K562 (cell line): ENCODE results near the gene RBMS3. TPM values are rescaled to one million over a fixed set of nuclear protein-coding genes. Genes with fewer than 3 reads are reported as not detected.

Experiments
- ATAC-seq: fragments of 200-7000 bp; cut with Tn5 transposase; 3 replicates; pipeline ENCODE4 v1.9.1; 2020; ENCODE audit warnings: moderate library complexity
- BruUV-seq: library from RNA; stranded (reverse); fragments of 400-500 nt; replicated peaks from 2 replicates; lab custom pipeline; 2021; lab: Mats Ljungman, UMichigan
- CTCF ChIA-PET: fragments of 300-600 bp; formaldehyde crosslinking; extraction: SDS; loops from one replicate; lab custom pipeline; 2021; ENCODE audit warnings: low intra/inter-chr PET ratio; lab: Yijun Ruan, JAX
- POLR2A ChIA-PET: fragments of 300-600, 350-650 bp; sonication (Branson Sonifier 250); formaldehyde crosslinking; extraction: SDS; loops from one replicate; lab custom pipeline; 2021; ENCODE audit warnings: antibody characterized with exemption, inconsistent platforms; lab: Yijun Ruan, JAX
- DNase-seq, 4 experiments: peaks; one replicate each; pipeline versions ENCODE4 v3.0.0 to v3.0.0-alpha.2; 2011 to 2018; ENCODE audit warnings: low spot score in 3 of 4, mixed read lengths in 3 of 4; ENCODE audit errors: extremely low read depth in 1 of 4
- FAIRE-seq: peaks from 2 replicates; lab custom pipeline; 2011; peaks lifted over from hg19 to GRCh38; lab: Jason Lieb, UNC
- H2AFZ ChIP-seq: 2 replicates; pipeline ENCODE4 v1.6.0; 2011; ENCODE audit warnings: low read depth, low read length, control low read depth, inconsistent platforms
- H3K27ac ChIP-seq: fragments of 200-600 bp; 3 replicates; pipeline ENCODE4 v1.8.0; 2011; ENCODE audit warnings: low read depth, mild to moderate bottlenecking, control low read depth, inconsistent platforms, low read length, moderate library complexity, mixed read lengths; ENCODE audit errors: extremely low read depth
- H3K27me3 ChIP-seq, 2 experiments: fragments of 300-600 bp in 1 of 2; 2 replicates in 1 of 2; 3 replicates in 1 of 2; pipeline versions ENCODE4 v1.6.0 to v1.8.0; 2011; ENCODE audit warnings: inconsistent platforms in 2 of 2, low read length in 2 of 2, mild to moderate bottlenecking in 1 of 2, mixed read lengths in 1 of 2, moderate library complexity in 1 of 2; ENCODE audit not compliant: control insufficient read depth in 2 of 2, insufficient read depth in 2 of 2
- H3K36me3 ChIP-seq: fragments of 300-600 bp; 3 replicates; pipeline ENCODE4 v1.8.0; 2011; ENCODE audit warnings: mild to moderate bottlenecking, low read length, inconsistent platforms; ENCODE audit not compliant: control insufficient read depth, insufficient read depth
- H3K4me1 ChIP-seq, 2 experiments: fragments of 200-600 bp in 1 of 2; replicated peaks in 1 of 2; 2 replicates in 1 of 2; 3 replicates in 1 of 2; pipeline versions ENCODE4 v1.5.1 to v1.8.0; 2011; ENCODE audit warnings: inconsistent platforms in 2 of 2, low read length in 2 of 2, mild to moderate bottlenecking in 1 of 2, mixed read lengths in 1 of 2, moderate library complexity in 1 of 2; ENCODE audit not compliant: control insufficient read depth in 2 of 2, insufficient read depth in 2 of 2
- H3K4me2 ChIP-seq: 2 replicates; pipeline ENCODE4 v1.6.1; 2011; ENCODE audit warnings: low read length, control low read depth, inconsistent platforms, mixed read lengths; ENCODE audit not compliant: insufficient read depth
- H3K4me3 ChIP-seq: fragments of 200-600 bp; sonication (generic), shearing (Covaris generic); 2 replicates; pipeline ENCODE4 v1.5.1; 2016; ENCODE audit warnings: control low read depth, inconsistent platforms
- H3K79me2 ChIP-seq: fragments of 200-600 bp; 3 replicates; pipeline ENCODE4 v1.8.0; 2011; ENCODE audit warnings: low read length, inconsistent platforms; ENCODE audit not compliant: control insufficient read depth, insufficient read depth
- H3K9ac ChIP-seq, 2 experiments: 2 replicates each; pipeline versions ENCODE4 v1.6.0 to v1.6.1; 2011; ENCODE audit warnings: low read depth in 2 of 2, low read length in 2 of 2, control low read depth in 1 of 2, inconsistent platforms in 1 of 2, mild to moderate bottlenecking in 1 of 2, mixed read lengths in 1 of 2; ENCODE audit not compliant: insufficient read depth in 1 of 2
- H3K9me1 ChIP-seq: one replicate; pipeline ENCODE4 v1.6.0; 2011; ENCODE audit warnings: inconsistent platforms, mild to moderate bottlenecking, low read length, moderate library complexity; ENCODE audit not compliant: control insufficient read depth, insufficient read depth
- H3K9me3 ChIP-seq: replicated peaks from 2 replicates; pipeline ENCODE4 v1.5.1; 2011; ENCODE audit warnings: low read depth, low read length, inconsistent platforms; ENCODE audit not compliant: control insufficient read depth, insufficient read depth
- H4K20me1 ChIP-seq: replicated peaks from 2 replicates; pipeline ENCODE4 v1.6.1; 2011; ENCODE audit warnings: low read length, inconsistent platforms, mixed read lengths; ENCODE audit not compliant: control insufficient read depth, insufficient read depth
- DPF2 ChIP-seq: fragments of 450-650 bp; IDR thresholded peaks from 2 replicates; pipeline ENCODE4 v1.6.1; 2016
- EP300 ChIP-seq: IDR thresholded peaks from 2 replicates; pipeline ENCODE4 v1.6.1; 2012; ENCODE audit warnings: low read length, improper control_type of control experiment
- ID3 ChIP-seq, 2 experiments: fragments of 250-450 bp in 1 of 2; fragments of 450-650 bp in 1 of 2; sonication (Bioruptor Pico) in 1 of 2; IDR thresholded peaks; 2 replicates each; pipeline versions ENCODE4 v1.6.1 to v1.8.0; 2016 to 2021; ENCODE audit warnings: mild to moderate bottlenecking in 2 of 2, moderate library complexity in 2 of 2, missing compliant biosample characterization in 1 of 2, missing genetic modification characterization in 1 of 2
- MCM5 ChIP-seq: fragments of 450-650 bp; IDR thresholded peaks from 2 replicates; pipeline ENCODE4 v1.6.1; 2016; ENCODE audit warnings: low read depth
- NFIX ChIP-seq: fragments of 250-450 bp; sonication (Bioruptor Pico); IDR thresholded peaks from 2 replicates; pipeline ENCODE4 v1.4.0; 2020; ENCODE audit warnings: low read depth, mild to moderate bottlenecking, moderate library complexity
- PRDM10 ChIP-seq: fragments of 450-650 bp; IDR thresholded peaks from 2 replicates; pipeline ENCODE4 v1.6.1; 2018; ENCODE audit not compliant: partially characterized antibody
- RFX1 ChIP-seq: fragments of 450-650 bp; IDR thresholded peaks from 2 replicates; pipeline ENCODE4 v1.6.1; 2016; ENCODE audit warnings: mild to moderate bottlenecking, moderate library complexity
- SMAD1 ChIP-seq: fragments of 150-350 bp; IDR thresholded peaks from 2 replicates; pipeline ENCODE4 v1.6.1; 2014; ENCODE audit warnings: low read length, low read depth; ENCODE audit not compliant: partially characterized antibody
- TAF15 ChIP-seq: fragments of 200-400 bp; formaldehyde crosslinking; IDR thresholded peaks from 2 replicates; pipeline ENCODE4 v1.6.1; 2017; ENCODE audit warnings: mild to moderate bottlenecking, low read depth, low read length, moderate library complexity
- TRIM24 ChIP-seq, 2 experiments: fragments of 450-650 bp; IDR thresholded peaks; 2 replicates each; pipeline ENCODE4 v1.6.1; 2016
- ZNF121 ChIP-seq: sonication (generic); formaldehyde crosslinking; conservative IDR thresholded peaks from 2 replicates; pipeline ENCODE4 v1.8.0; 2022; ENCODE audit warnings: missing genetic modification reagents
- ZNF140 ChIP-seq: fragments of 250-450 bp; sonication (Bioruptor Pico); IDR thresholded peaks from 2 replicates; pipeline ENCODE4 v1.8.0; 2021; ENCODE audit warnings: moderate library complexity, mild to moderate bottlenecking, inconsistent platforms
- WGBS: fragments of 100-300 bp; shearing (Covaris generic); methylation state at CpG from one replicate; pipeline ENCODE4 v1.1.6; 2016; ENCODE audit warnings: low coverage, mixed read lengths; ENCODE audit not compliant: insufficient coverage; ENCODE audit errors: missing lambda C conversion rate; 5-methylcytosine and 5-hydroxymethylcytosine counted together
- in situ Hi-C: fragments of 300-500 bp; cut with MboI; formaldehyde crosslinking; loops from 4 replicates; pipeline ENCODE4 v1.15.0; 2018; ENCODE audit warnings: inconsistent platforms, mixed read lengths
- intact Hi-C: fragments of 100-400 bp; cut with micrococcal nuclease; formaldehyde crosslinking; loops from 2 replicates; pipeline ENCODE4 v1.14.2; 2022
- polyA plus RNA-seq, 8 experiments: library from polyadenylated mRNA; depleted of rRNA in 4 of 8; stranded (reverse) in 5 of 8; unstranded in 3 of 8; fragments of >200 nt; fragmentation: Nextera tagmentation in 2 of 8; fragmentation: Illumina TruSeq in 1 of 8; extraction: Ambion mirVana in 2 of 8; extraction: Trizol in 1 of 8; gene quantifications; 2 replicates each; pipeline versions ENCODE4 v1.2.1 to v1.2.3, GENCODE V29; 2011 to 2014; ENCODE audit warnings: inconsistent platforms in 1 of 8, missing spikeins in 1 of 8
- total RNA-seq, 7 experiments: library from RNA; depleted of rRNA in 6 of 7; stranded (reverse); fragments of >200 nt in 6 of 7; fragmentation: Illumina TruSeq in 2 of 7; extraction: Trizol in 2 of 7; gene quantifications; 2 replicates each; pipeline versions ENCODE4 v1.2.1 to v1.2.3, GENCODE V29; 2011 to 2021; ENCODE audit warnings: low replicate concordance in 1 of 7
- TF ChIP-seq, protein P1 (sequence below): fragments of 450-650 bp; formaldehyde crosslinking; IDR thresholded peaks from 2 replicates; pipeline ENCODE4 v1.4.0; 2020; ENCODE audit warnings: mild to moderate bottlenecking

Gene RBMS3
- total and polyA plus RNA-seq, 9 of the 15 experiments (the other 6 are each of a cell fraction or from before 2014, with no cell fraction given) = 0.20 TPM; not detected in 8

GRCh38 chr3:29319262-29319661 is 38.4 kb downstream of the RBMS3 start:
- H2AFZ ChIP-seq = no peak overlapping the region
- TF ChIP-seq EP300 = no peak
- no peak for TF ChIP-seq RFX1
- no peak for TF ChIP-seq DPF2
- TF ChIP-seq, all 486 proteins: peak for 0
- H3K4me3 ChIP-seq = no peak overlapping the region
- ChIA-PET CTCF (no interaction called here), POLR2A (no interaction called here)
- H3K27ac ChIP-seq = no peak overlapping the region
- in situ Hi-C loops (no loop called here), intact Hi-C loops (no loop called here)
- H3K9me1 ChIP-seq = no peaks in the 10 kb centered on the region
- no peak overlapping the region for H3K4me2 ChIP-seq
- DNase-seq (no peak), FAIRE-seq (no peak), ATAC-seq (no peak)
- no peak overlapping the region for H3K9ac ChIP-seq
- H3K4me1 ChIP-seq = no peaks in the 10 kb centered on the region
- no peaks in the 10 kb centered on the region for H4K20me1 ChIP-seq
- no peaks in the 10 kb centered on the region for H3K9me3 ChIP-seq
- H3K36me3 ChIP-seq = no peaks in the 10 kb centered on the region
- WGBS = 0% methylated on average over 4 of the region's 4 CpGs
- H3K79me2 ChIP-seq = no peaks in the 10 kb centered on the region
- BruUV-seq = no TSS peak
- H3K27me3 ChIP-seq = no peaks in the 10 kb centered on the region

- ChIA-PET POLR2A (no interaction called here), CTCF (no interaction called here)
- intact Hi-C loops (no loop called here), in situ Hi-C loops (no loop called here)
- Histone ChIP-seq H3K4me1 (no peaks in the 10 kb centered on the region), H3K9me1 (no peaks in the 10 kb centered on the region), H2AFZ (no peak overlapping the region), H3K9ac (no peak overlapping the region), H3K36me3 (no peaks in the 10 kb centered on the region), H4K20me1 (no peaks in the 10 kb centered on the region), H3K27ac (no peak overlapping the region), H3K27me3 (no peaks in the 10 kb centered on the region), H3K9me3 (no peaks in the 10 kb centered on the region), H3K79me2 (no peaks in the 10 kb centered on the region), H3K4me2 (no peak overlapping the region), H3K4me3 (no peak overlapping the region)
- ATAC-seq (no peak), DNase-seq (no peak), FAIRE-seq (no peak)
- 0% methylated on average over 2 of the region's 2 CpGs for WGBS
- BruUV-seq = no TSS peak
- no peak for TF ChIP-seq ZNF121 (CRISPR knock-in tag)
- TF ChIP-seq MCM5 = no peak
- TF ChIP-seq ID3 (CRISPR knock-in tag; IDR thresholded peaks at IDR 0.05) = no peak
- TF ChIP-seq ID3 (tag; IDR thresholded peaks at IDR 0.05) = no peak
- no peak for TF ChIP-seq PRDM10
- TF ChIP-seq ZNF140 (CRISPR knock-in tag) = no peak
- TF ChIP-seq TAF15 = no peak
- TF ChIP-seq NFIX (CRISPR knock-in tag) = no peak
- no peak for TF ChIP-seq SMAD1
- TF ChIP-seq TRIM24 (IDR thresholded peaks at IDR 0.05) = no peak
- TF ChIP-seq, protein P1, sequence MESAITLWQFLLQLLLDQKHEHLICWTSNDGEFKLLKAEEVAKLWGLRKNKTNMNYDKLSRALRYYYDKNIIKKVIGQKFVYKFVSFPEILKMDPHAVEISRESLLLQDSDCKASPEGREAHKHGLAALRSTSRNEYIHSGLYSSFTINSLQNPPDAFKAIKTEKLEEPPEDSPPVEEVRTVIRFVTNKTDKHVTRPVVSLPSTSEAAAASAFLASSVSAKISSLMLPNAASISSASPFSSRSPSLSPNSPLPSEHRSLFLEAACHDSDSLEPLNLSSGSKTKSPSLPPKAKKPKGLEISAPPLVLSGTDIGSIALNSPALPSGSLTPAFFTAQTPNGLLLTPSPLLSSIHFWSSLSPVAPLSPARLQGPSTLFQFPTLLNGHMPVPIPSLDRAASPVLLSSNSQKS (CRISPR knock-in tag) = no peak
Measured at GRCh38 chr3:29319798-29320197, 38.9 kb downstream of the RBMS3 start.
